Fibroblast of mammary gland (primary cell): ENCODE results near the gene PRICKLE3.

ENCODE experiments used
- DNase-seq: peaks from one replicate; pipeline ENCODE4 v3.0.0-alpha.2; 2010; ENCODE audit warnings: low read depth
- H3K4me3 ChIP-seq: 2 replicates; pipeline ENCODE4 v1.5.1; 2011; ENCODE audit warnings: low read depth, mild to moderate bottlenecking, low read length, moderate library complexity; ENCODE audit not compliant: control insufficient read depth
- CTCF ChIP-seq: conservative IDR thresholded peaks from 2 replicates; pipeline ENCODE4 v1.5.1; 2011; ENCODE audit warnings: low read depth, low read length, inconsistent platforms; ENCODE audit not compliant: control insufficient read depth, insufficient read depth

Gene PRICKLE3

GRCh38 chrX:49220100-49220499, 33.9 kb upstream of the PRICKLE3 start:
- no peak for DNase-seq
- TF ChIP-seq CTCF: no peak
- no peak overlapping the region for H3K4me3 ChIP-seq

GRCh38 chrX:49214996-49215526, 28.9 kb upstream of the PRICKLE3 start:
- no peak for DNase-seq
- no peak overlapping the region for H3K4me3 ChIP-seq
- TF ChIP-seq CTCF: no peak

- H3K4me3 ChIP-seq: no peak overlapping the region
- TF ChIP-seq CTCF: no peak
- DNase-seq: no peak
These were observed 28.2 kb upstream of the PRICKLE3 start for GRCh38 chrX:49214416-49214815.

- no peak overlapping the region for H3K4me3 ChIP-seq
- TF ChIP-seq CTCF: no peak
- no peak for DNase-seq
These were observed 26.7 kb upstream of the PRICKLE3 start for GRCh38 chrX:49212861-49213260.

GRCh38 chrX:49212209-49212608, 26.0 kb upstream of the PRICKLE3 start:
- no peak for DNase-seq
- no peak overlapping the region for H3K4me3 ChIP-seq
- TF ChIP-seq CTCF: no peak

GRCh38 chrX:49211074-49211473, 24.9 kb upstream of the PRICKLE3 start:
- H3K4me3 ChIP-seq: no peak overlapping the region
- TF ChIP-seq CTCF: no peak
- no peak for DNase-seq

GRCh38 chrX:49210406-49210805, 24.2 kb upstream of the PRICKLE3 start:
- no peak for TF ChIP-seq CTCF
- H3K4me3 ChIP-seq: no peak overlapping the region
- DNase-seq: no peak
